Glomerular endothelial cell (primary cell): ENCODE measurements around the gene VAMP1. TPM values are rescaled to one million over a fixed set of nuclear protein-coding genes. Genes with fewer than 3 reads are reported as not detected.
"Not testable (repeated sequence)": the region's sequence is repeated elsewhere in the genome, so short reads cannot be mapped to it uniquely, and the experiment has no call there.

Source experiments
- DNase-seq: peaks from one replicate; pipeline ENCODE4 v3.0.0-alpha.2; 2011; ENCODE audit warnings: low read depth, low spot score; ENCODE audit errors: extremely low read depth
- total RNA-seq: library from RNA; depleted of rRNA; stranded (reverse); fragments of >200 nt; gene quantifications from 2 replicates; pipeline ENCODE4 v1.2.3, GENCODE V29; 2015

The VAMP1 gene
- 1.8 and 7.2 TPM in 2 replicates for total RNA-seq

GRCh38 chr12:6470375-6471163 lies at the start of gene VAMP1:
VAMP1 (minus strand) TSS chr12:6470677; CDS start chr12:6470531, 146 bp downstream.
- DNase-seq, result peak; percentile 57

- DNase-seq, result no peak
Observed at GRCh38 chr12:6520186-6520585, 49.7 kb upstream of the VAMP1 start.

- DNase-seq, result no peak
Observed at GRCh38 chr12:6508087-6508486, 37.6 kb upstream of the VAMP1 start.

DNA sequence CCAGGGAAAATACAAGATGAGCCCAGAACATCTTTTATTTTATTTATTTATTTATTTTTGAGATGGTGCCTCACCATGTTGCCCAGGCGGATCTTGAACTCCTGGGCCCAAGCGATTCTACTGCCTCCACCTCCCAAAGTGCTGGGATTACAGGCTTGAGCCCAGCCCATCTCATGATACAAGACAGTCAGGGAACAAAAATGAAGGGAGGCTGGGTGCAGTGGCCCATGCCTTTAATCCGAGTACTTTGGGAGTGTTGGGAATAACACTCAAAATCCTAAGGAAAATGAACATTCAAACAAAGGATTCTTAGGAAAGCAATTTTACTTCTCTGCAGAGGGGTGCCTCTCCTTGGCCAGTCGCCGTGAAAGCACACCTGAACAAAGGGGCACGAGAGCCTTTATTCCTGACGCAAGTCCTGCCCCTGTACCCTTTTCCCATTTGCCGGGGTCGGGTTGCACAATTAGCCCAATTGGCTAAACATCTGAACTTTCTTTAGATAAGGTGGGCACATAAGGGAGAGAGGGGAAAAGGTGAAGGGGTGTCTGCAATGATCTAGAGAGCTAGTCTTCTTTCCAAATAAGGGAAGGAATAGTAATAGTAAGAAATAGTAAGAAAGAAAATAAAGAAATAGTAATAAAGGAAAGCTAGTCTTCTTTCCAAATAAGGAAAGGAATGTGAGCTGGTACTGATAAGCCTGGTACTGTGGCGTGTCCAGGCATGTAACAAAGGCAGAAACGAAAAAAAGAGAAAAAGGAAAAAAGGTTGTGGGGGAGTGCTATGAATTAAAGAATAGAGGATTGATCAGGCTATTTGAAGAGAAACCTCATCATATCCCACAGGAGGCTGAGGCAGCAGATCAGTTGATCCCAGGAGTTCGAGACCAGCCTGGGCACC lies 36.9 kb upstream of the VAMP1 start:
- DNase-seq, result no peak

DNA sequence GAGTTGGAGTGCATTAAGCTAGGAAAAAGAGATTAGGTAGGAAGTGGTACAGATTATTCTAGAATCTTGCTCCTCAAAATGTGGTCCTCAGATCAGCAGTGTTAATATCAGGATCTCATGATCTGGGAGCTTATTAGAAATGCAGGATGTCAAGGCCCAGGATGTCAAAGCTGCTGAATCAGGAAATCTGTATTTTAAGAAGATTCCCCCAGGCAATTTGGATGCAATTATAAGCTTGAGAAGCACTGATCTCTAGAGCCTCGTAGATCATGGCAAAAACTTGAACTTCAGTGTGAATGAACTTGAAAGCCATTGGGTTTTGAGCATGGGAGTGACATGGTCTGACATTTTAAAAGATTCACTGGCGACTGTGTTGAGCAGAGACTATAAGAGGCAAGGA lies 30.0 kb upstream of the VAMP1 start:
- DNase-seq, result no peak

DNA sequence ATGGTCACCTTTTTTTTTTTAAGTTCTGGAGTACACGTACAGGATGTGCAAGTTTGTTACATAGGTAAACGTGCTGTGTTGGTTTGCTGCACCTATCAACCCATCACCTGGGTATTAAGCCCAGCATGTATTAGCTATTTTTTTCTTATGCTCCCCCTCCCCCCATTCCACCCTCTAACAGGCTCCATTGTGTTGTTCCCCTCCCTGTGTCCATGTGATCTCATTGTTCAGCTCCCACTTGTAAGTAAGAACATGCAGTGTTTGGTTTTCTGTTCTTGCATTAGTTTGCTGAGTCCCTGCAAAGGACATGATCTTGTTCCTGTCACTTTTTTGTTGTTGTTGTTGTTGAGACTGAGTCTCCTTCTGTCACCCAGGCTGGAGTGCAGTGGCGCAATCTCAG lies 26.8 kb upstream of the VAMP1 start:
- DNase-seq, result not testable (repeated sequence)

DNA sequence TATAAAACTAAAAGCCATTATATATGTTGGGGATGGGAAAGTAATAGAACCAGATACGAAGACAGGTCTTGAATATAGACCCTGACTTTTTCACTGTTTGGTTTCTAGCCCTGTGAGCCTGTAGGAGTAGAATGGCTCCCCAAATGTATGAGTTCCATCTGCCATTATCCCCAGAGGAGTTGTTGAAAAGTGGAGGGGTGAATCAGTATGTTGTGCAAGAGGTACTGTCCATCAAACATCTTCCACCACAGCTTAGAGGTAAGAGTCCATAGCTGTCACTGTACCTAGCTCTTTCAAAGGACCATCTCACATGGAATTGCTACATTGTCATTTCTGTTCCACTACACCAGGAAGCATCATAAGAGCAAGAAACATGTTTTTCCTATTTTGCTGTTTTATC lies 24.5 kb upstream of the VAMP1 start:
- no peak for DNase-seq

- no peak for DNase-seq
Observed at GRCh38 chr12:6494258-6494743, 23.8 kb upstream of the VAMP1 start.

DNA sequence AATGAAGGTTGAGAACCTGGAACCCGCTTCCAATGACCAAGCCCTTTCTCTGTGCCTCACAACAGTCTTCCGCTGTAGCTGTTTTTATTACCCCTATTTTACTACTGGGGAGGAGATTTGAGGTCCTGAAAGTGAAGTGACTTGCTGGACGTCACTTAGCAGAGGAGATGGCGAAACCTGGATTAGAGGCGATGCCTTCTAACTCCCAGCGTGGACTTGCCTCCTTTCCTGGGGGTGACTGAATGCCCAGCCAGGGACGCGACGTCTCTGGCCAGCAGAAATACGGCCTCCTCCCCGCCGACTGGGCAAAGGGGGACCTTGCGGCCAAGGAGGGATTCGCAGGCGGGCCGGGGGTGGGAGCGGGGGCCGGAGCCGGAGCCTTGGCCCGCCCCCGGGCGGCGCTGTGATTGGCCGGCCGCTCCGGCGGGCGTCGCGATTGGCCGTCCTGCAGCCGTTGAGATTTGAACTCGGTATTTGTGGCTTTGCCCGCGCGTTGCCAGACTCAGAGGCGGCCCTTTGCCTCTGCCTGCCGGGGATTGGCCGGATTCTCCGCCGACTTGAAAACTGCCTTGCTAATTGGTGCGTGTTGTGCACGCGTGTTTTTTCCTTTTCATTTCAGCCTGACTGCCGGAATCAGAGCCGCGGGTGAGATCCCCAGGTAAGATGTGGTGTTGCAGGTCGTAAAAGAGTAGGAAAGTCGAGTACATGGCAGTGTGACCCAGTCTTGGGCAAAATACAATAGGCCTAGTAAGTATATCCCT lies 23.2 kb upstream of the VAMP1 start, which contains the start of gene NCAPD2:
NCAPD2 (plus strand) TSS at position 606 of the 761 bp plus-strand sequence. CDS start 997 bp downstream, outside the sequence.
- peak; percentile 82 for DNase-seq

DNA sequence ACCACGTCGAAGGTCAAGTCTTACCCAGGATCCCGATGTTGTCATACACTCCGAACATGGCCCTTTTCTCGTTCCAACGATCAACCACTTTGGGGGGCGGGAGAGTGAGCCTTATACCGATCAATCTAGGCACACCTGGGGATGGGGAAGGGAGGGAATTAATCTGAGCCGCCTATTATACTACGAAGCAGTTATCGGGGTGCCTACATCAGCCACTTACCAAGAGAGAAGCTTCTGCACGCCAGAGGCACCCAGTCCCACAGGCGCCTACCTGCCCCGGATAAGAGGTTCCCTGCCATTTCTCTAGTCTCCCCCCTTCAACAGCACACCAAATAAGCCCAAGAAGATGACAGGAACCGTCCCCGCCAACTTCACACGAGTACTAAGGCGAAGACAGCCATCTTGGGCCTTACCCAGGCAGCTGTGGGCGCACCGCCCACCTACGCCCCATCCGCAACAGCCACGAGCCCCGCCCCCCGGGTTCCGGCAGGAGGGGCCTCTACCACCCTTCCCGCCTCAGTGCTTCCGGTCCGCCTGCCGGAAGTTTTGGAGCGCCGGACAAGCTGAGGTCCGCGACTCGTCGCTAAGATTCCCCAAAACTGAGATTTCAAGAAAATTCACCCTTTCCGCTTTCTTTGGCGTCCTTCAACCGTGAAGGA lies 22.5 kb upstream of the VAMP1 start, which contains the start of gene MRPL51:
MRPL51 (minus strand) TSS at position 425 of the 659 bp plus-strand sequence; CDS start at position 299, 126 bp downstream.
- peak; percentile 51 for DNase-seq

DNA sequence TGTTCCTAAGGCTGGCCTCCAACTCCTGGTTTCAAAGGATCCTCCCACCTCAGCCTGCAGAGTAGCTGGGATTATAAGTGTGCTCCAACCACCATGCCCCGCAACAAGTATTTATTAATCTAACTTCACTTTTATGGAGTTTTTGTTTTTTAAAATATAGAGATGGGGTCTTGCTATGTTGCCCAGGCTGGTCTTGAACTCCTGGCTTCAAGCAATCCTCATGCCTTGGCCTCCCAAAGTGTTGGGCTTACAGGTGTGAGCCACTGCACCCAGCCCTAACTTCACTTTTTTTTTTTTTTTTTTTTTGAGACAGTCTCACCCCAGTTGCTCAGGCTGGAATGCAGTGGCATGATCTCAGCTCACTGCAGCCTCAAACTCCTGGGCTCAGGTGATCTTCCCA lies 20.2 kb upstream of the VAMP1 start:
- DNase-seq, result not testable (repeated sequence)

DNA sequence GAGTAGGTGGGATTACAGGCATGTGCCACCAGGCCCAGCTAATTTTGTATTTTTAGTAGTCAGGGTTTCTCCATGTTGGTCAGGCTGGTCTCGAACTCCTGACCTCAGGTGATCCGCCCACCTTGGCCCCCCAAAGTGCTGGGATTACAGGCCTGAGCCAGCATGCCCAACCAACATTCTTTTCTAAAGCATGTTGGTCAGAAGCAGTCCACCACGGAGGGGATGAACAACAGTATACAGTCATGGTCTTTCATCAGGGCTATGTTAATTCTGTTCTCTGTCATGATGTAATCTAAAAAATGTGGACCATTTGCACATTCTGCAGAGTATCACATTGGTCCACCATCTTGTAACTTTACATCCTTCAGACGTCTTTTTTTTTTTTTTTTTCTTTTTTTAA lies 19.0 kb upstream of the VAMP1 start:
- no peak for DNase-seq

GRCh38 chr12:6488240-6488639 lies 17.8 kb upstream of the VAMP1 start:
- DNase-seq, result no peak

DNA sequence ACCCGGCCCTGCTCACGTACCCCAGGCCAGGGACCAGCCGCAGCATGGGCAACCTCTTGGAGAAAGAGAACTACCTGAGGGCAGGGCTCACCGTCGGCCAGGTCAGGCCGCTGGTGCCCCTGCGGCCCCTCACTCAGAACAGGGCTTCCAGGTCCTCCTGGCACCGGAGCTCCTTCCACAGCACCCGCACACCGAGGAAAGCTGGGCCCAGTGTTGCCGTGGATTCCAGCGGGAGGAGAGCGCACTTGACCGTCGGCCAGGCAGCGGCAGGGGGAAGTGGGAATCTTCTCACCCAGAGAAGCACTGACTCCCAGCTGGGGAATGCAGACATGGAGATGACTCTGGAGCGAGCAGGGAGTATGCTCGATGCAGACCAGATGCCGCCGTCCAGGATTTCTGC lies 7.9 kb upstream of the VAMP1 start:
- DNase-seq, result no peak

GRCh38 chr12:6477601-6478377 lies 7.3 kb upstream of the VAMP1 start:
- DNase-seq, result not testable (repeated sequence)

- no peak for DNase-seq
Observed at GRCh38 chr12:6476489-6476888, 6.0 kb upstream of the VAMP1 start.

DNA sequence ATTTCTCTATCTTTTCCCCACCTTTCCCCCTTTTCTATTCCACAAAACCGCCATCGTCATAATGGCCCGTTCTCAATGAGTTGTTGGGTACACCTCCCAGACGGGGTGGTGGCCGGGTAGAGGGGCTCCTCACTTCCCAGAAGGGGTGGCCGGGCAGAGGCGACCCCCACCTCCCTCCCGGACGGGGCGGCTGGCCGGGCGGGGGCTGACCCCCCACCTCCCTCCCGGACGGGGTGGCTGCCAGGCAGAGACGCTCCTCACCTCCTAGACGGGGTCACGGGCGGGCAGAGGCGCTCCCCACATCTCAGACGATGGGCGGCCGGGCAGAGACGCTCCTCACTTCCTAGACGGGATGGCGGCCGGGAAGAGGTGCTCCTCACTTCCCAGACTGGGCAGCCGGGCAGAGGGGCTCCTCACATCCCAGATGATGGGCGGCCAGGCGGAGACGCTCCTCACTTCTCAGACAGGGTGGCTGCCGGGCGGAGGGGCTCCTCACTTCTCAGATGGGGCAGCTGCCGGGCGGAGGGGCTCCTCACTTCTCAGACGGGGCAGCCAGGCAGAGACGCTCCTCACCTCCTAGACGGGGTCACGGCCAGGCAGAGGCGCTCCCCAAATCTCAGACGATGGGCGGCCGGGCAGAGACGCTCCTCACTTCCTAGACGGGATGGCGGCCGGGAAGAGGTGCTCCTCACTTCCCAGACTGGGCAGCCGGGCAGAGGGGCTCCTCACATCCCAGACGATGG lies 4.9 kb upstream of the VAMP1 start:
- not testable (repeated sequence) for DNase-seq

- DNase-seq, result no peak
Observed at GRCh38 chr12:6472491-6472890, 2.0 kb upstream of the VAMP1 start.

GRCh38 chr12:6471989-6472360 lies 1.5 kb upstream of the VAMP1 start:
- no peak for DNase-seq
